Progenitor cell of endocrine pancreas (in vitro differentiated cells): ENCODE results near the gene ST13. TPM values are rescaled to one million over a fixed set of nuclear protein-coding genes. Genes with fewer than 3 reads are reported as not detected.
"Not testable (repeated sequence)": the region's sequence is repeated elsewhere in the genome, so short reads cannot be mapped to it uniquely, and the experiment has no call there.

Experiments used
- DNase-seq: peaks from one replicate; pipeline ENCODE4 v3.0.0; 2021; ENCODE audit warnings: low spot score; ENCODE audit not compliant: unreplicated experiment
- H3K27ac Mint-ChIP-seq: 2 replicates; pipeline ENCODE4 v1.8.0; 2021; ENCODE audit warnings: mild to moderate bottlenecking, moderate library complexity, mixed read lengths
- H3K27me3 Mint-ChIP-seq: 2 replicates; pipeline ENCODE4 v1.8.0; 2021; ENCODE audit warnings: mixed read lengths
- H3K36me3 Mint-ChIP-seq: 2 replicates; pipeline ENCODE4 v1.8.0; 2022; ENCODE audit warnings: mixed read lengths; ENCODE audit not compliant: insufficient read depth
- H3K4me1 Mint-ChIP-seq: 2 replicates; pipeline ENCODE4 v1.8.0; 2021; ENCODE audit warnings: low read depth, mixed read lengths
- H3K4me3 Mint-ChIP-seq: 2 replicates; pipeline ENCODE4 v1.8.0; 2021; ENCODE audit warnings: low read depth, mild to moderate bottlenecking, moderate library complexity, mixed read lengths
- H3K9me3 Mint-ChIP-seq: 2 replicates; pipeline ENCODE4 v1.8.0; 2021; ENCODE audit warnings: low read depth, mixed read lengths
- CTCF ChIP-seq: fragments of 200-600 bp; sonication (generic); IDR thresholded peaks from one replicate; pipeline ENCODE4 v1.5.0; 2021; ENCODE audit warnings: antibody characterized with exemption, mild to moderate bottlenecking; ENCODE audit not compliant: unreplicated experiment
- microRNA-seq: library from miRNA; unstranded; fragments of <30 nt; microRNA quantifications from one replicate; pipeline ENCODE4 v1.1.0, GENCODE V29; 2020; ENCODE audit warnings: borderline number of aligned reads; ENCODE audit not compliant: unreplicated experiment
- total RNA-seq: library from RNA; stranded (reverse); gene quantifications from 2 replicates; pipeline ENCODE4 v1.2.1, GENCODE V29; 2021

ST13 gene
- total RNA-seq, 1 donor from 2014 or later = 372 TPM

DNA sequence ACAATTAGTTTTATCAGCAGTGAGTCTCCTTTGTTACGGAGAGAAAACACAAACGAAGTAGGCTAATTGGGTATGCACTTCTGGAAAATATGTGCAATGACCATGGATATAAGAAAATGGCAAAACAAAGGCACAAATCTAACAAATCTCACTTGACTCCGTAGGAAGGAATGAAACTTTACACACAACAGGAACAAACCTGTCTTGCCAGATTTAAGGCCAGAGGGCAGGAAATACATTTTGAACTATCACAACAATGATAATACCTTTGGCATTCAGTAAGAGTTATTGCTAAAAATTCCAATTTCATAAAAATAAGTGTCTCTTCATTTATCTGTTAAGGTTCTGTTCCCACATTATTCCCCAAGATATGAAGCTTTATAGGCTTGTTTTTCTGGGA is 73.9 kb downstream of the ST13 start:
- Mint-ChIP-seq H3K4me1 (peaks cover 5% of the 10 kb centered on the region), H3K36me3 (peaks cover 14% of the 10 kb centered on the region), H3K4me3 (no peak overlapping the region), H3K9me3 (no peaks in the 10 kb centered on the region), H3K27me3 (no peaks in the 10 kb centered on the region), H3K27ac (no peak overlapping the region)
- TF ChIP-seq CTCF = no peak
- DNase-seq = no peak

DNA sequence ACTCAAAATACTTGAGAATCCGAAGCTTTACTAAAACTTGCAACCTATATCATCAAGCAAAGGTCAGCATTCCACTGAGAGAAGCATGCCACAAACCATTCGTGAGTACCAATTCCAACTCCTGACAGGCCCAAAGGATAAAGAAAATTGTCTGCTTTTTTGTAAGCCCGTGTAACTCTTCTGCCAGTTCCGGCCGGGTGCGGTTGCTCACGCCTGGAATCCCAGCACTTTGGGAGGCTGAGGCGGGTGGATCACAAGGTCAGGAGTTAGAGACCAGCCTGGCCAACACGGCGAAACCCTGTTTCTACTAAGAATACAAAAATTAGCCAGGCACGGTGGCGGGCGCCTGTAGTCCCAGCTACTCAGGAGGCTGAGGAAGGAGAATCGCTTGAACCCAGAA is 74.7 kb downstream of the ST13 start:
- not testable (repeated sequence) for DNase-seq, H3K9me3 Mint-ChIP-seq, H3K27me3 Mint-ChIP-seq, H3K27ac Mint-ChIP-seq, H3K4me1 Mint-ChIP-seq, H3K4me3 Mint-ChIP-seq
- peaks cover 16% of the 10 kb centered on the region for H3K36me3 Mint-ChIP-seq

Small RNA genes lying within 50 kb of the gene (microRNA-seq; reads per million reads assigned to microRNA genes)
- not detected for gene MIR4766

Other genes with a start within 250 kb of the ST13 start
- 54.4 and 61.9 TPM in 2 replicates for gene MRTFA, start 219.9 kb downstream of the ST13 start, total RNA-seq
- 0.19 and 0.38 TPM in 2 replicates for gene MCHR1, start 177.2 kb downstream of the ST13 start, total RNA-seq
- gene SLC25A17, start 37.3 kb downstream of the ST13 start, total RNA-seq = 16.7 and 18.4 TPM in 2 replicates
- gene XPNPEP3, start 509 bp upstream of the ST13 start, total RNA-seq = 23.1 and 23.3 TPM in 2 replicates
- gene DNAJB7, start 5.5 kb upstream of the ST13 start, total RNA-seq = not detected in 2 replicates
- 59.2 and 60.9 TPM in 2 replicates for gene RBX1, start 94.7 kb upstream of the ST13 start, total RNA-seq
- 134 and 143 TPM in 2 replicates for gene EP300, start 236.0 kb upstream of the ST13 start, total RNA-seq